Mesenchymal stem cell (in vitro differentiated cells and primary cell): ENCODE results near the gene IFNA7. TPM values are rescaled to one million over a fixed set of nuclear protein-coding genes. Genes with fewer than 3 reads are reported as not detected.

Source experiments
- DNase-seq: peaks from one replicate; pipeline ENCODE4 v3.0.0-alpha.2; 2013
- H2AFZ ChIP-seq: one replicate; pipeline ENCODE4 v1.6.1; 2013; ENCODE audit warnings: low read depth, mild to moderate bottlenecking, control low read depth, inconsistent platforms, low read length, moderate library complexity
- H2AK5ac ChIP-seq: 2 replicates; pipeline ENCODE4 v1.6.1; 2013; ENCODE audit warnings: low read length, moderate library complexity, mild to moderate bottlenecking, inconsistent platforms; ENCODE audit not compliant: severe bottlenecking
- H2BK120ac ChIP-seq: one replicate; pipeline ENCODE4 v1.6.1; 2013; ENCODE audit warnings: low read depth, mild to moderate bottlenecking, inconsistent platforms, low read length, moderate library complexity
- H2BK12ac ChIP-seq, 2 experiments: one replicate each; pipeline ENCODE4 v1.6.1; 2013; ENCODE audit warnings: inconsistent platforms in 2 of 2, low read length in 2 of 2, mild to moderate bottlenecking in 2 of 2, moderate library complexity in 2 of 2, control low read depth in 1 of 2
- H2BK15ac ChIP-seq: one replicate; pipeline ENCODE4 v1.6.1; 2013; ENCODE audit warnings: mild to moderate bottlenecking, low read depth, inconsistent platforms; ENCODE audit not compliant: poor library complexity, severe bottlenecking
- H2BK5ac ChIP-seq: 2 replicates; pipeline ENCODE4 v1.6.1; 2013; ENCODE audit warnings: low read depth, mild to moderate bottlenecking, low read length, control low read depth, inconsistent platforms; ENCODE audit not compliant: poor library complexity, severe bottlenecking
- H3K14ac ChIP-seq, 2 experiments: one replicate each; pipeline ENCODE4 v1.6.1; 2013; ENCODE audit warnings: inconsistent platforms in 2 of 2, low read length in 2 of 2, control low read depth in 1 of 2, mild to moderate bottlenecking in 1 of 2, moderate library complexity in 1 of 2
- H3K18ac ChIP-seq, 2 experiments: one replicate each; pipeline ENCODE4 v1.6.1; 2013; ENCODE audit warnings: inconsistent platforms in 2 of 2, low read length in 2 of 2, control low read depth in 1 of 2, low read depth in 1 of 2, mild to moderate bottlenecking in 1 of 2
- H3K23ac ChIP-seq, 2 experiments: one replicate each; pipeline ENCODE4 v1.6.1; 2013; ENCODE audit warnings: inconsistent platforms in 2 of 2, low read length in 2 of 2, mild to moderate bottlenecking in 2 of 2, moderate library complexity in 2 of 2, control low read depth in 1 of 2
- H3K27ac ChIP-seq: 2 replicates; pipeline ENCODE4 v1.5.1; 2013; ENCODE audit warnings: mild to moderate bottlenecking, moderate library complexity, low read length, control low read depth, inconsistent platforms; ENCODE audit not compliant: poor library complexity, severe bottlenecking
- H3K27me3 ChIP-seq, 2 experiments: 2 replicates each; pipeline versions ENCODE4 v1.6.1 to v1.7.0; 2013; ENCODE audit warnings: low read length in 2 of 2, mild to moderate bottlenecking in 2 of 2, moderate library complexity in 2 of 2, control low read depth in 1 of 2, inconsistent platforms in 1 of 2; ENCODE audit not compliant: control insufficient read depth in 1 of 2, insufficient read depth in 1 of 2
- H3K36me3 ChIP-seq, 2 experiments: 2 replicates each; pipeline versions ENCODE4 v1.6.1 to v1.7.0; 2013; ENCODE audit warnings: low read length in 2 of 2, control low read depth in 1 of 2, inconsistent platforms in 1 of 2, low read depth in 1 of 2, mild to moderate bottlenecking in 1 of 2; ENCODE audit not compliant: insufficient read depth in 2 of 2, control insufficient read depth in 1 of 2
- H3K4ac ChIP-seq, 2 experiments: one replicate each; pipeline ENCODE4 v1.6.1; 2013; ENCODE audit warnings: inconsistent platforms in 2 of 2, low read length in 2 of 2, mild to moderate bottlenecking in 2 of 2, moderate library complexity in 2 of 2, control low read depth in 1 of 2, low read depth in 1 of 2
- H3K4me1 ChIP-seq: 2 replicates; pipeline ENCODE4 v1.6.1; 2013; ENCODE audit warnings: low read depth, low read length, control low read depth; ENCODE audit not compliant: control insufficient read depth, insufficient read depth
- H3K4me2 ChIP-seq: 2 replicates; pipeline ENCODE4 v1.6.1; 2013; ENCODE audit warnings: low read length, mild to moderate bottlenecking, inconsistent platforms; ENCODE audit not compliant: poor library complexity, severe bottlenecking
- H3K4me3 ChIP-seq, 2 experiments: 2 replicates each; pipeline versions ENCODE4 v1.5.1 to v1.7.0; 2013; ENCODE audit warnings: low read length in 2 of 2, mild to moderate bottlenecking in 2 of 2, control low read depth in 1 of 2, low read depth in 1 of 2; ENCODE audit not compliant: insufficient read depth in 1 of 2
- H3K79me1 ChIP-seq: replicated peaks from 2 replicates; pipeline ENCODE4 v1.6.1; 2013; ENCODE audit warnings: mild to moderate bottlenecking, control low read depth, low read length, inconsistent platforms; ENCODE audit not compliant: poor library complexity, severe bottlenecking
- H3K9ac ChIP-seq: 2 replicates; pipeline ENCODE4 v1.7.0; 2013; ENCODE audit warnings: mild to moderate bottlenecking, low read length, moderate library complexity
- H3K9me3 ChIP-seq: 2 replicates; pipeline ENCODE4 v1.7.0; 2013; ENCODE audit warnings: mild to moderate bottlenecking, low read length; ENCODE audit not compliant: control insufficient read depth
- H4K8ac ChIP-seq: one replicate; pipeline ENCODE4 v1.6.1; 2013; ENCODE audit warnings: inconsistent platforms, mild to moderate bottlenecking, low read length, moderate library complexity
- H4K91ac ChIP-seq: one replicate; pipeline ENCODE4 v1.6.1; 2013; ENCODE audit warnings: mild to moderate bottlenecking, low read length, inconsistent platforms
- WGBS: methylation state at CpG from one replicate; pipeline ENCODE4 v1.1.7; 2013; ENCODE audit warnings: mixed read lengths; 5-methylcytosine and 5-hydroxymethylcytosine counted together
- small RNA-seq: library from polyadenylated mRNA; stranded (forward); fragments of <200 nt; extraction: miRNeasy Mini kit (QIAGEN cat#:217004); gene quantifications from one replicate; pipeline ENCODE3, GENCODE V24; 2013; ENCODE audit warnings: low read depth

IFNA7 gene

GRCh38 chr9:21153336-21154017, 48.5 kb downstream of the IFNA7 start:
- Histone ChIP-seq H2BK15ac (no peak overlapping the region), H2AFZ (no peak overlapping the region), H2AK5ac (no peak overlapping the region), H3K9ac (peak overlapping the region; percentile 55), H2BK12ac (no peak overlapping the region), H3K18ac (no peak overlapping the region), H3K27me3 (no peaks in the 10 kb centered on the region), H3K4me1 (peaks cover 2% of the 10 kb centered on the region), H3K23ac (no peak overlapping the region), H3K79me1 (no peaks in the 10 kb centered on the region), H2BK5ac (no peak overlapping the region), H3K36me3 (no peaks in the 10 kb centered on the region), H3K9me3 (peaks cover 5% of the 10 kb centered on the region), H3K4me2 (peak overlapping the region; percentile 34), H4K91ac (no peak overlapping the region), H2BK120ac (no peak overlapping the region), H3K14ac (no peak overlapping the region), H3K4ac (no peak overlapping the region), H3K4me3 (peak overlapping the region in 1 of 2 experiments; percentile 47), H3K27ac (peak overlapping the region; percentile 12), H4K8ac (peak overlapping the region; percentile 41)
- 30% methylated on average over 2 of the region's 3 CpGs for WGBS
- DNase-seq: peak; percentile 35

Small RNAs within 50 kb of the gene (small RNA-seq; reads per million reads assigned to genes)
- not detected for gene RF00019
